HL-60/S4 treated with retinoic acid at 250 ng/mL for 4 days and 3 days (cell line): ENCODE data around the gene ELK1.

Source experiments
- in situ Hi-C: fragments of 300-500 bp; cut with MboI; formaldehyde crosslinking; loops from 2 replicates; pipeline ENCODE4 v1.7.0; 2022; ENCODE audit warnings: low sequenced_read_pairs

Gene ELK1

GRCh38 chrX:47645530-47645929, 4.8 kb downstream of the ELK1 start:
- in situ Hi-C loops = no loop called here

DNA sequence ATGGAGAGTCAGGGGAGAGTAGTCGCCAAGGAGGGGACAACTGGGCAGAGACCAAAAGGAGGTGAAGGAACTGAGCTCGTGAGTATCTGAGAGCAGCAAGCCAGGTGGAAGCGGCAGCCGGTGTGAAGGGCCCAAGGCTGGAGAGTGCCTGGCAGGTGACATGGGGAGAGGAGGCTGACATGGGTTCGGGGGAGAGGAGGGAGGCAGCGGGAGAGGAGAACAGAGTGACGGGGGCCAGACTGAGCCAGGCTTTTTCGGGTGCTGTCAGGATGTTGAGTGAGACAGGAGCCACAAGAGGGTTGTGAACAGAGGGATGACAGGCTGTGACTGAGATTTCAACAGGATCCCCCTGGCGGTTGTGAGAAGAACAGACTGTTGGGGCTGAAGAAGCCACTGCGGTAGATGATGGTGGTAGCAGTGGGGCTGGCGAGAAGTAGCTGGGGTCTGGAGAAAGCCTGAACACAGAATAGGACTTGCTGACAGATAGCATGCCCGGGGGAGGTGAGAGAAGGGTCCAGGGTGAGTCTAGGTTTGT, 5.7 kb downstream of the ELK1 start:
- in situ Hi-C loops = no loop called here

DNA sequence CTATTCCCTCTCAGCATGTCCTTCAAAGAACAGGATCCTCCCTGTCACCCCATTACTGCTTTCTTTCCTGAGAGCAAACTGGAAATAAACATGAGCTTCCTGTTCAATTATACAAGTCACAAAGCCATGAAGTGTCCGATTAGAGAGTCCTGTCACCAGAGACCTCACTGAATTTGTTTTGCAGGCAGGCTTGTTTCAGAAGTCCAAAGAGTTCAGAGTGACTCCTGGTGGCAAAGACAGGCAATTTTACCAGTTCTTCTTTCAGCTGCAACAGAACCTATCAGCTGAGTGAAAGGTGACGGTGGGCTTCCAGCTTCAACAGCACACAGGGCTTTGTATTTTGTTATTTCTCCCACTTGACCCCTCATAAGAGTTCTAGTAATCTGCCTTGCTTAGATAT, 6.4 kb downstream of the ELK1 start:
- in situ Hi-C loops = no loop called here

- in situ Hi-C loops = no loop called here
Measured at GRCh38 chrX:47638816-47639215, 11.5 kb downstream of the ELK1 start.

DNA sequence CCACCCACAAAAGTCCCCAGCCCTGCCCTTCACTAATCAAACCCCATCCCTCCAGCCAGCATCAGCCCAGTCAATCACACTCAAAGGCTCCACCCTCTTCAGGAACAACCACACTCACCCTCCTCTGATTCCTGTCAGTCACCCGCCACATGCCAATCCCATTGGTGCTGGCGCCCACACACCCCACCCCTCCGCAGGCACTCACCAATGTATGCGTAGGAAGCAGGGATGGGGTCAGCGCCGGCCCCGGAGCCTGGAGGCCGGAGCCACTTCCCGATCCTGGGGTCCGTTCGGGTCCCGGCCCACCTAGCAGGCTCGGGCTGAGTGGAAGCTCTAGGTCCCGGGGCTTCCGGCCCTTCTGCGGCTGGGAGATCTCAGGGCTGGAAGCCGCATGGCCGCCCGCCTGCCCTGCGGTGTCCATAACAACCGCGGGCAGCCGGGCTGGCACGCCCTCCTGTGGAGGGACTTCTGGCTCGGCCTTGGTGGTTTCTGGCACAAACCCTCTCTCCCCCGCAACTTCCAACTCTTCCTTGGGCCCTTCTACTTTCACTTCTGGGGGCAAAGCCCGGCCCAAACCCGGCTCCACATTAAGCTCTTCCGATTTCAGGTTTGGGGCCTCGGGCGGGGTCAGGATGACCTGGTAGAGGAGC, 12.7 kb downstream of the ELK1 start:
- in situ Hi-C loops = no loop called here

DNA sequence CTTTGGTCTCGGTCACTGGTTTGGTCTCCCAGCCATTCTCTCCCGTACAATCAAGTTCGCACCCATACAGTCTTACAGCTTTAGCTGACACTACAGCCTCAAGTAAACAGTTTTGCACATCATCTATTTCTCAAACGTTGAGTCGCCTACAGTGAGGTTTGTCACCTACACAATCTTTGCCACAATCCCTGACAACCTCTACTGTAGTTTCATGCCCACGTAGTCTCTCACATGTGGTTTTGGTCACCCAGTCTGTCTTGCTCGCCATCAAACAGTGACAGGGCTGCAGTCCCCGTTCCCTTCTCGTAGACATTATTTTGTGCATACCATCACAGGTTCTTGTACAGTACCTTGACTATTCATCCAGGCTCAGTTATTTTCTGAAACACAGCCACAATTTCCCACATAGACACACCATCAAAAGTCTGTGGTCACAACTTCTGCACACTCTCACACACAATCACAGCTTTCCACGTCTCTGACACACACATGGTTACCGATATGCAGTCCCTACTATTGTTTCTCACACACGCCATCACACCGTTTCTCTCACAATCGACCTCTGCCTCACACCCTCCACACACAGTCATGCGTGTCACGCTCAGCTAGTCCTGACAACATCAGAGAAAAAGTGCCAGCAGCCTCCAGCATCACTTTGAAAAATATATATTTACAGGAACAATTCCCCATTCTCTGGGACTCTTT, 15.3 kb downstream of the ELK1 start:
- in situ Hi-C loops = no loop called here

DNA sequence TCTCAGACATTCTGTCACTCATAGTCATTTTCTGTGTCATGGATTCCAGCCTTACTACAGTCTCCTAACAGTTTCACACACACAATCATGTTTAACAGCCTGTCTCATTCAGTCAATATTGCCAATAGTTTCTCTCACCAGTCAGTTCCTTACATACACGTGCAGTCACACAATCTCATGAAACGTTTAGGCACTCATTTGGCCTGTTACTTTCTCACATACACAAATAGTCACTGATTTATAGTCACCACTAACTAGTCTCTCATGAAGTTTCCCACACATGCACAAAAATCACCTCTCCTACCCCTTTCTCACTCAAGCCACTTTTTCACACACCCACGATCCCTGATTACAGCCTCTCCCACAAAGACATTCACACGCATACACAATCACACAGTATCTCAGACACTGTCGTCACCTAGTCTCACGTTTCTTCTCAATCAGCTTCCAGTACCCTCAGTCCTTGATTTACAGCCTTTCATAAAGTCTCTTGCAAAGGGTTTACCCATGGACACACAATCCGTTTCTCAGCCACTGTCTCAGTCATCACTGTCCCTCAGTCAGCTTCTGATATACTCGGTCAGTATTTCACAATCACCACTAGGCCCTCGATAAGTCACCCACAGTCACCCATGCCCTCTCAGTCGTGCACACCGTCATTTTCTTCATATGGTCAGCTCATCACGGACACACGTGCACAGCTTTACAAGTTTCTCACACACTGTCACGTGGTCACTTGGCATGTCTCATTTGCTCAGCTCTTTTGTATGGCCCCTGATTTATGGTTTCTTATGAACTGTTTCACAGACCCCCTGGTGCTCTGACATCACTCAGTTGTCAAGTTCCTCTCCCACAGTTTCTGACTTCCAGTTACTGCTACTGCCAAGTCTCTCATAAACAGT, 16.4 kb downstream of the ELK1 start:
- in situ Hi-C loops = no loop called here

- in situ Hi-C loops = no loop called here
Measured at GRCh38 chrX:47632666-47633065, 17.7 kb downstream of the ELK1 start.

DNA sequence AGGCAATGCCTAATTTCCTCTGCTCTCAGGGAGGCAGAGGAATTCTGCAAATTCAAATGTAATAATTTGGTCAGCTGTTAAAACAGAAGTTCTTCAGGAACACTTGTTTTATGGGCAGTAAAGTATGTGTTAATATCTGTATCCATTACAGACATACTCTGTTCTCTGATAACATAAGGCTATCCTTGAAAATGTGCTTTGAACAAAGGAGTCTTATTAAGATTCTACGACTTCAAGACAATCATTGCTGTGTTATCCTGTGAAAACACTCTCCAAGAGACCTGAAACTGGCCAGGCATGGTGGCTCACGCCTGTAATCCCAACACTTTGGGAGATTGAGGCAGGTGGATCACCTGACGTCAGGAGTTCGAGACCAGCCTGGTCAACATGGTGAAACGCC, 18.7 kb downstream of the ELK1 start:
- in situ Hi-C loops = no loop called here

DNA sequence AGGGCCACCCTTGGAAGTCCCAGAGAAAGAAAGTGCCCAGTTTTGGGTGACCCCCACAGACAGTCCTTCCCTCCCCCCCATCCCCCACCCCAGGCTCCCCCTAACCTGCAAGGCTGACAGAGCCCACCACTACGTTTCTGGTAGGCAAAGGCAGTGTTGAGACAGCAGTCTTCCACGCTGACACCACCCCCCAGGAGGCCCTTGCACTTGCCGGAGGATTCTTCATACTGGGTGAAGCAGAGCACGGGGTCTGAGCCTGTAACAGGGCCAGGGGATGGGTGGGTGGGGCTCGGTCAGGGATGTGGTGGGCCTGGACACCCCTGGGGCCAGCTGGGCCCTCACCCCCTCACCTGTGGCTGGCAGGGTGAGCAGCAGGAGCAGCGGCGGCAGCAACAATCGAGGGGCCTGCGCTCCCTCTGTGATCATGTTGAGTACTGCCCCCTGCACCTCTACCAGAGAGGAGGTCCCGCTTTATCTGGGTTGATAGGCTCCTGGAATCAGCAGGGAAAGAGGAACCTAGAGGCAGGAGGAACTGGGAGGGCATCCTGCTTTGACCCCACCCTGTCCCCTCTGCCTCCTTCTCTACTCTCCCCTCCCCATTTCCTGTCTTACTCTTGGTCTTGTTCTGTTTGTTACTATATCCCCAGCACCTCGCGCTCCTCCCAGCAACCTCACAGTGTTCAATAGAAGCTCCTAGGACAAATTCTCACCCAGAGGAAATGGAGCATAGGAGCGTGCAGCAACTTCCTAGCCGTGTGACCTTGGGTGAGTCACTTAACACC, 20.8 kb downstream of the ELK1 start, which contains the start of gene CFP:
Gene CFP, minus strand, starts transcription at position 512 of the 782 bp plus-strand sequence. Its CDS starts 86 bp downstream, at position 426.
- in situ Hi-C loops = loop anchor here (10.0 kb wide), 1 partner anchor 55 kb away; no protein-coding TSS in a partner anchor

DNA sequence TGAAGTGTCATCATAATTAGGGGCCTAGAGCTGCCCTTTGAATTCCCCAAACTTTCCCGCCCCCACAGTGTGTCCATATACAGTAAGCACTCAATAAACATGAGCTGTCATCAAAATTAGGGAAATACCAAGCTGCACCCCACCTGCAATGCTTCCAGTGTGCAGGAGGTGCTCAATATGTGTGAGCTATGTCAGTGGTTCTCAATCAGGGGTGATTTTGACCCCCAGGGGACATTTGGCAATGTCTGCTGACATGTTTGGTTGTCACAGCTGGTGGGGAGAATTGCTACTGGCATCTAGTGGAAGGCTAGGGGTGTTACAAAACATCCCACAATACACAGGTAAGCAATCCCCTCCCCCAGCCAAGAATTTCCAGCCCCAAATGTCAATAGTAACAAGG, 21.4 kb downstream of the ELK1 start:
- in situ Hi-C loops = loop anchor here (10.0 kb wide), 1 partner anchor 54 kb away; no protein-coding TSS in a partner anchor

- in situ Hi-C loops = loop anchor here (10.0 kb wide), 1 partner anchor 51 kb away; no protein-coding TSS in a partner anchor
Measured at GRCh38 chrX:47625365-47625764, 25.0 kb downstream of the ELK1 start.

DNA sequence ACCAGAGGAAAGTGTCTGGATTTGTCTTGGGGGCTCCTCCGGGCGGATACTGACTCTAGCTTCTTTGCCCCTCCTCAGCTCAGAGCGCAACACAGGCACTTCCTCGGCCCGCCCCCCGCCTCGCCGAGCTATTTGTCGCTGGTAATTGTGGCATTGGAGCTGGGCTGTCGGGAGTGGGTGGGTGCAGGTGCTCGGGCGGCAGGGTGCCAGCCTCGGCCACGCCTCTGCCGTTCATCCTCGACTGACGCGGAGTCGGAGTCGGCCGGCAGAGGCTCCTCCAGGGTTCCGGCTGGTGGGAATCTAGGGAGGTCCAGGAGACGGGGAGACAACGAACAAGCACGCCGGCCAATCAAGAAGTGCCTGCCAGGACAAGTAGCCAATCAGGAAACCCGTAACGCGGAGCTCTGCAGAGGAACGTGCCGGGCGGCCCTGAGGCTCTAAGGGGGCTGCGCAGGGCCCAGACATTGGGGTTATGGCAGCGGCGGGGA, 26.8 kb downstream of the ELK1 start:
- in situ Hi-C loops = loop anchor here (10.0 kb wide), 1 partner anchor 49 kb away; no protein-coding TSS in a partner anchor

DNA sequence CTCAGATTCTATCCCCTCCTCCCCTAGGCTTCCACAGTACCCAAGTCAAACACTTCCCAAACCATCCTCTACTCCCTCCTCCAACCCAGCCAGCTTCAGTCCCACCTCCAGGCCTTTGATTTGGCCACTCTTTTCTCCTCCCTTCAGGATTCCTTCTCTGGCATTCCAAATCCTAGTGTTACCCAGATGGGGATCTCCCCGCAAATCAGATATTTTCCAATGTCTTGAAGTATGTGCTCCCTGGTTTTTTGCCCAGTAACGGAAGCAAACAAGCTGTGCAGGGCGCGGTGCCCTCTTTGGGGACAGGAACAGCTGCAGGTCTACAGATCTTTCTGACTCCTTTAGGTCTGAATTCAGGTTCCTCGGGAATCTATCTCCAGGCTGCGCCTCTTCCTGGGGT, 28.5 kb downstream of the ELK1 start:
- in situ Hi-C loops = loop anchor here (10.0 kb wide), 1 partner anchor 47 kb away; no protein-coding TSS in a partner anchor

GRCh38 chrX:47620303-47620685, 30.1 kb downstream of the ELK1 start:
- in situ Hi-C loops = loop anchor here (10.0 kb wide), 1 partner anchor 45 kb away; no protein-coding TSS in a partner anchor

DNA sequence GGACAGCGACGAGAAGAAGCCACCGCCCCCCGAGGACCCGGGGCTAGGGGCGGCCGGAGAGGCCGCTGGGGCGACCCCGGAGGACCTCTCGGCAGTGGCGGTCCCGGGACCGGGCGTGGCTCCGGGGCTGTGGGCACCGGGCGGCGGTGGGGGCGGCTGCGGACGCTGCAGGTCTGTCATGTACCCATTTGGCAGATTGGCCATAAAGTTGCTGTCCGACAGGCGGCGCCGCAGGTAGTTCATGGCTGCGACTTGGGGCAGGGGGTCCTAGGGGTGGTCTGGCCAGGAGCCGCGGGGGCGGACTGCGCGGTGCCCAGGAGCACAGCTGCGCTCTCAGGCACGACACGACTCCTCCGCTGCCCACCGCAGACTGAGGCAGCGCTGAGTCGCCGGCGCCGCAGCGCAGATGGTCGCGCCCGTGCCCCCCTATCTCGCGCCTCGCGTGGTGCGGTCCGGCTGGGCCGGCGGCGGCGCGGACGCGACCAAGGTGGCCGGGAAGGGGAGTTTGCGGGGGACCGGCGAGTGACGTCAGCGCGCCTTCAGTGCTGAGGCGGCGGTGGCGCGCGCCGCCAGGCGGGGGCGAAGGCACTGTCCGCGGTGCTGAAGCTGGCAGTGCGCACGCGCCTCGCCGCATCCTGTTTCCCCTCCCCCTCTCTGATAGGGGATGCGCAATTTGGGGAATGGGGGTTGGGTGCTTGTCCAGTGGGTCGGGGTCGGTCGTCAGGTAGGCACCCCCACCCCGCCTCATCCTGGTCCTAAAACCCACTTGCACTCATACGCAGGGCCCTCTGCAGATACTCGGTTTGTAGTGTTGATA, 30.7 kb downstream of the ELK1 start, which contains the start of gene SYN1:
Gene SYN1, minus strand, starts transcription at position 372 of the 817 bp plus-strand sequence. Its CDS starts 129 bp downstream, at position 243.
- in situ Hi-C loops = loop anchor here (10.0 kb wide), 1 partner anchor 45 kb away; no protein-coding TSS in a partner anchor

DNA sequence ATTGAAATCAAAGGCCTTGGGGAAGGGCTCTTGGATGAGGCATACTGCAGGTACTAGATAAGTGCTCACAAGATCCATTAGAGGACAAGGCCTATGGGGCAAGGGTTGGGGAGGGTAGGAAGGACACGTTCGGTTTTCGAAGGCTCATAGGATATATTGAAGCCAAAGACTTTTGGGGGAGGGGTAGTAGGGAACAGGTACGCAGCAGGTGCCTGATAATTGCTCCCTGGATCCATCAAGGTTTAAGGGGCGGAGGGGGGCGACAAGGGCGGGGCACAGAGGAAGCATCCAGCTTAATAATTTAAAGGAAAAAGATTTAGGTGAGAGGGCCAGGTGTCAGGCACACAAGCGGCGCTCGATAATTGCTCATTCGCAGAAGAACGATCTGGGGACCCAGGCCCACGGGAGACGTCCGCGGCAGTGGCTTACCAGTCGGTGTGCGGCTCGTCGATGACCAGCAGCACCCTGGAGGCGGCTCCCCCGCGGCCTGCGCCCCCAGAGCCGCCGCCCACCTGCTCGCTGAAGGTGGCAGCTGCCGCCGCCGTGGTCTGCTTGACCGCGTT, 31.4 kb downstream of the ELK1 start:
- in situ Hi-C loops = no loop called here

DNA sequence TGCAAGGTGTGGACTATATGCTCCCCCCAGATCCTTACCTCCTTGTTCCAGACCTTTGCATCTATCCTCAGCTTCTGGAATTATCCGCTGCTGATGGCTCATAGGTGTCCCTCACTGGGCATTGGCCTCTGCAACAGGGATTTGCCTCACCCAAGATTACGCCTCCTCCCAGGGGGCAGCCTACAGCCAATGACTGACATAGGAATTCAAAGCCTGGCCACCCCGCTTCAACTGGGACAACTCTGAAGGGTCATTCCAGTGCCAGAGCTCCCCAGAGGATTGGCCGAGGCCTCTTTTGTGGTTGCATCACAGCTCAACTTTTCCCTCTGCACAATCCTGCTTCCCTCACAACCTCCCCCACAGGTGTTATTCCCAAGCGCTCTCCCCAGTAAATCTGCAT, 35.7 kb downstream of the ELK1 start:
- in situ Hi-C loops = no loop called here

DNA sequence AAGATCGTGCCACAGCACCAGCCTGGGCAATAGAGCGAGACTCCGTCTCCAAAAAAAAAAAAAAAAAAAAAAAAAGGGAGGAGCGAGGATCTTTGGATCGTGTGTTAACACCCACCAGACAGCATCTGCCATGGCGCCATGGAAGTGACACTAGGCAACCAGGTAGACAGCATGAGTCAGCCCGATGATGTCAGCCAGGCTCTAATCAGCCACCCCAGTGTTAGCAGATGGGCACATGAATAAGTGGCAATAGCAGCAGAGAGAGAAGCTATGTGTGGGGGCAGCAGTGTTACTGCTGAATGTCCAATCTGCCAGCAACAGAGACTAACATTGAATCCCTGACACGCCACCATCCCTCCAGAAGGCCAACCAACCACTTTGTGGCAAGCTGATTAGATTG, 37.3 kb downstream of the ELK1 start:
- in situ Hi-C loops = no loop called here
